Stimulated activated CD4-positive, alpha-beta T cell treated with anti-CD3 and anti-CD28 coated beads, Interleukin-2, amount 100 ng/mL, for 24 hours (primary cell): ENCODE results near the gene ZBTB21.

Experiments used
- DNase-seq, 2 donors: peaks; one replicate each; pipeline ENCODE4 v3.0.0-alpha.2; 2020

The ZBTB21 gene

DNA sequence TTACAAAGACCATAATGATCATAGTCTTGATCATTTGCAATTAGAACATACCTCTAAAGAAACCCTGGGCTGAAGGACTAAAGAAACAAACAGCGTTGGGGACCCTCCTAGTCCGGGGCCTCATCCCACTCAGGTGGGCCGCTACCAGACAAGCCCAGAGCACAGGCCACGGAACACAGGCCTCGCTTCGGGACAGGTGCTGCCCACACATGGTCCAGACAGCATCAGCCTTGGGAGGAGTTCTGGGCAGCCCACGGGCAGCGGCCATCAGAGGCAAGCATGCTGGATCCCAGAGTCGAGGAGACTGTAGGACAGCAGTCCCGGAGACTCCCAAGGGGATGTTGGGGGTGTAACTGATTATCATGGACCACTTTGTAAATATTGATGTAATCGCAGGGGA is 61.3 kb downstream of the ZBTB21 start:
- DNase-seq, result no peak

DNA sequence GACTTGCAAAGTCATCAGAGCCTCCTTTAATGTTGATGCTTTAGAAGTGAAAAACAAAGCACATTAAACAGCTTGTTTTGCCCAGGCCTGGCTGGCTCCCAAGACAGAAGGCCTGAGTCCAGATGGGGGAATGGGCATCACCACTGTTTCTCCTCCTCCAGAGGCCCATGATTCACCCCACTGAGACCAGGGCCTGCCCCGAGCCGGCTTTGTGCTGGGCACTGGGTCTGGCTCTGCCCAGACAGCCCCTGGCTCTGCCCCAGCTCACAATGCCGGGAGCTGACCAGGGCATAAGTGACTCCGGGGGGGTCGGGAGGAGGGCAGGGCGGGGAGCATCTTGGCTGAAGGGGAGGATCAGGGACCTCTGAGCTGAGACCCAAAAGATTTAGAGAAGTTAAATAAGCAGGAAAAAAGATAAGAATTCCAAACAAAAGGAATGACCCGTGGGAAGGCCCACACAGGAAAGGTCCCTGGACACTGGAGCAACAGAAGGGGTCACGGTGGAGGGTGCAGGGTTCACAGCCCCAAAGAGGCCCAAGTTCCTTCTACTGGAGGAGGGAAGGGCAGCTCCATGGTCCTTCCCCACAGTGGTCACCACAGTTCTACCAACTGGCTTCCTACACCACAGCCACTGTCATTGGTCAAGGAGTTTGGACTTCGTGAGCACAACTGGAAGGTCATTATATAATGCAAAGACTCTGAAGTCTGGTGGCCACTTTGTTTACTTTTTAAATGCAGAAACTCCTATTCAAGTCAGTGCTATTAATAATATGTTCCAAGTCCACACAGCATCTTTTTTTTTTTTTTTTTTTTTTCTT is 61.9 kb downstream of the ZBTB21 start:
- DNase-seq, result no peak

DNA sequence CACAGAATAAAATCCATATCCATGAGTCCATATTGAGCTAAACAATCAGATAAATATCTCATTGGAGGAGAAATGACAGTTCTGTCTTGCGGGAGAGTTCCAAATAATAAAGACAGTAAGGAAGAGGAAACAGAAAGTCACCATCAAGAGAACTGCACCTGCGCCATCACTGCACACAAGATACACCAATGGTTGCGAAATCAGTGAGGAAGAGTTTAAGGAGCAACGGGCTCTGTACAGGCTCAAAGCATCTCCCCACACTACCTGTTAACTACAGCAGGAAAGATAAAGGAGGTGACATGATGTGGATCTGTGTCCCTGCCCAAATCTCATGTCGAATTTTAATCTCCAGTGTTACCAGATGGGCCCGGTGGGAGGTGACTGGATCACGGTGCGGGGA is 64.2 kb downstream of the ZBTB21 start:
- no peak for DNase-seq

DNA sequence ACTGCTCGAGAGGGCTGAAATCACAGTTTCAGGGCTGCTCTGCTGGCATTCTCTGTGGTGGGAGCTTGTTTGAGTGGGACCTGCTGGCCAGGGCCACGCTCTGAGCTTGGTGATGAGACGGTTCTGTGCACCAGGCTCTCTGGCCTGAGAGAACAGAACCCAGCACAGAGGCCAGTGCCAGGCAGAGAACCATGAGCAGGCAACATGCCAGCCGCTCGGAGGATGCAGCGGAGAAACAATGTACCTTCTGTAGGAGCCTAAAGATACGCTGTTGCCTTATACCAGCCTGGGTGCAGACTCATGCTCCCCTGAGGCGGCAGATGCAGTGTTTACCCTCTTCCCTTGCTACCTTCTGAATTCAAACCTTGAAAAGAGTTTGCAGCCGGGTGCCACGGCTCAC is 66.3 kb downstream of the ZBTB21 start:
- no peak for DNase-seq

DNA sequence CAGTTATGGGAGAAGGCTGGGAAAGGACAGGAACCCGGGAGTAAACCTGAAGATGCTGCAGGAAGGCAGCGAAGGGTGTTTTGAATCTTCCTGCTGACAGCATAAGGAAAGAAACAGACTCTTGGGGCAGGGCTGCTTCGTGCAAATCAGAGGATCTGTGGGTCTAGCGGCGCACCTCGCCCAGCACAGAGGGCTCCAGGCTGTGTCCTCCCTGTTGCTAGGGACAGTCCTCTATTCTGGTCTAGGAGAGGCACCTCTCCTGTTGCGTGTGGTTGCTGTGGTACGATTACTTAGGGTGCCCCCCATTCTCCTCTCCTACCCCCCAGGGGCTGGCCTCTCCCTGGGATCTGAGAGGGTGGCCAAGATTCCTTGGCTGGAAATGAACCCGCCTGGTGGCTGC is 67.7 kb downstream of the ZBTB21 start:
- DNase-seq, result no peak

DNA sequence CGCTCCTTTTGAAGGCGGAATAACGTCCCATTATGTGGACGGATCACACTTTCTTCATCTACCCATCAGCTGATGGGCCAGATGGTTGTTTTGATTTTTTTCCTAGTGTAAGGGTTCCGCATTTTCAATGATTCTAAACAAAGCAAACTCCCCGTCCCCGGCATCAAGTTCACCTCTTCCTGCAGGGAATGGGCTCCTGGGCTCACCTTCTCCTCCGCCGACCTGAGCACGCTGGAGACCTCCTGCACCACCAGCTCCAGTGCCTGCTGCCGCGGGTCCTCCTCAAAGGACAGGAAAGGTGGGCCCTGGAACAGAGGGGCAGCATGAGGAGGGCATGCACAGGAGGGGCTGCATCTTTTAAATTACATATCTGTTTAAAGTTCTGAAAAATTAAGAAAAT is 68.2 kb downstream of the ZBTB21 start:
- DNase-seq, result no peak

DNA sequence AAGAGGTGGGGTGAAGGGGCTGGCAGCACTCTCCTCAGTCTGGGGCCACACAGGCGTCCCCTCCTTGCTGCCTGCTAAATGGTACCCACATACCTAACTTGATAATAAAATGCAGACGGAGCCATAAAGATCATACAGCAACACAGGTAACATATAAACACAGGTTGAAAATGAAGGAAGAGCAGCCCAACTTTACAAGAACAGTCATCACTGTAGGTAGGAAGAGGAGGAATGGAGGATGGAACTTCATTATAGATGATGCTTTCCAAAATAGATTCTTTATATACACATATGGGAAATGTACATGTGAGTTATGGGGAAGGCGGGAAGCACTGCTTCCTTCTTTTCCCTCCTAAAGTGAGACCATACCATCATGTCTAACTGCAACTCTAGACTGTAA is 69.7 kb downstream of the ZBTB21 start:
- no peak for DNase-seq

DNA sequence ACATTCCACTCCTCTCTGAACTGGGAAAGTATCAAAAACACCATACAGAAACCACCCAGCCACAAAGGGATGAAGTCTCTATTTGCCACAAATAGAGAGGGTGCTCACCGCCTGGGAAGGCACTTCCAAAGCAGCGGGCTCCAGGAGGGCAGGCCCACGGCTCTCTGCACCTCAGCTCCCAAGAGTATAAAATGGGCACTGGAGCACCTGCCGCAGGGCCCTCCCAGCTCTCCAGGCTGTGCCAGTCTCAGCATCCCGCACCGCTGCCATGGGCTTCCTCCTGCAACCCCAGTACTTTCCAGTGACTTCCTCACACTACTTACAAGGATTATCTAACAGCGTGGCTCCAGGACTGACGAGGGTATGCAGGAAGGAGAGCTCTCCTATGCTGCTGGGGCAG is 70.8 kb downstream of the ZBTB21 start:
- DNase-seq, result no peak
